HepG2 (cell line): ENCODE results near the gene PPP4C. TPM values are rescaled to one million over a fixed set of nuclear protein-coding genes. Genes with fewer than 3 reads are reported as not detected.

ENCODE experiments used
- FOXA1 ChIP-seq, 2 experiments: fragments of 450-650 bp in 1 of 2; sonication (generic) in 1 of 2; formaldehyde crosslinking in 1 of 2; IDR thresholded peaks; 2 replicates each; pipeline versions ENCODE4 v1.4.0 to v1.6.1; 2016 to 2020; ENCODE audit warnings: missing genetic modification reagents in 1 of 2
- GRHL1 ChIP-seq: sonication (generic); formaldehyde crosslinking; conservative IDR thresholded peaks from 2 replicates; pipeline ENCODE4 v1.8.0; 2022; ENCODE audit warnings: missing genetic modification reagents
- HCFC1 ChIP-seq: fragments of 150-350 bp; IDR thresholded peaks from 2 replicates; pipeline ENCODE4 v1.6.1; 2014; ENCODE audit warnings: low read depth, low read length
- HOXA9 ChIP-seq: sonication (generic); formaldehyde crosslinking; IDR thresholded peaks from 2 replicates; pipeline ENCODE4 v1.8.1; 2022; ENCODE audit warnings: missing genetic modification reagents, mild to moderate bottlenecking, moderate library complexity, borderline replicate concordance
- RARG ChIP-seq: sonication (generic); formaldehyde crosslinking; IDR thresholded peaks from 2 replicates; pipeline ENCODE4 v1.4.0; 2020; ENCODE audit warnings: low read depth, mild to moderate bottlenecking, missing genetic modification reagents
- RBM39 ChIP-seq: fragments of 200-400 bp; formaldehyde crosslinking; IDR thresholded peaks from one replicate; pipeline ENCODE4 v1.6.1; 2018; ENCODE audit warnings: antibody characterized with exemption, mild to moderate bottlenecking, low read depth, low read length; ENCODE audit not compliant: poor library complexity, severe bottlenecking
- RFX1 ChIP-seq: fragments of 450-650 bp; IDR thresholded peaks from 2 replicates; pipeline ENCODE4 v1.6.1; 2017
- STAT5B ChIP-seq: sonication (generic); formaldehyde crosslinking; IDR thresholded peaks from 2 replicates; pipeline ENCODE4 v1.4.0; 2020; ENCODE audit warnings: missing genetic modification reagents
- USF2 ChIP-seq, 2 experiments: sonication (generic) in 1 of 2; formaldehyde crosslinking in 1 of 2; IDR thresholded peaks; 2 replicates each; pipeline versions ENCODE4 v1.5.1 to v1.6.1; 2011 to 2020; ENCODE audit warnings: borderline replicate concordance in 1 of 2, low read depth in 1 of 2, low read length in 1 of 2, mild to moderate bottlenecking in 1 of 2, missing genetic modification reagents in 1 of 2, moderate library complexity in 1 of 2
- ZBTB20 ChIP-seq: sonication (generic); formaldehyde crosslinking; IDR thresholded peaks from 2 replicates; pipeline ENCODE4 v1.8.1; 2023; ENCODE audit warnings: missing genetic modification reagents, low read depth, mild to moderate bottlenecking, borderline replicate concordance
- ZFP62 ChIP-seq: sonication (generic); formaldehyde crosslinking; IDR thresholded peaks from 2 replicates; pipeline ENCODE4 v1.4.0; 2020; ENCODE audit warnings: missing genetic modification reagents
- ZNF354B ChIP-seq: sonication (generic); formaldehyde crosslinking; IDR thresholded peaks from 2 replicates; pipeline ENCODE4 v1.8.0; 2022; ENCODE audit warnings: mild to moderate bottlenecking, missing genetic modification reagents
- ZNF407 ChIP-seq: sonication (generic); formaldehyde crosslinking; IDR thresholded peaks from one replicate; pipeline ENCODE4 v1.5.1; 2020; ENCODE audit warnings: mild to moderate bottlenecking, missing genetic modification reagents; ENCODE audit errors: not compliant biosample characterization
- ZNF598 ChIP-seq: sonication (generic); formaldehyde crosslinking; IDR thresholded peaks from 2 replicates; pipeline ENCODE4 v1.5.1; 2020; ENCODE audit warnings: mild to moderate bottlenecking, missing genetic modification reagents, borderline replicate concordance
- ZNF766 ChIP-seq: sonication (generic); formaldehyde crosslinking; IDR thresholded peaks from 2 replicates; pipeline ENCODE4 v1.5.0; 2020; ENCODE audit warnings: missing genetic modification reagents, borderline replicate concordance
- polyA plus RNA-seq, 8 experiments: library from polyadenylated mRNA; depleted of rRNA in 3 of 8; stranded (reverse) in 7 of 8; unstranded in 1 of 8; fragments of >200 nt; fragmentation: Illumina TruSeq in 4 of 8; extraction: Trizol in 4 of 8; gene quantifications; 2 replicates each; pipeline versions ENCODE4 v1.2.1 to v1.2.3, GENCODE V29; 2011 to 2016; ENCODE audit warnings: low read depth in 4 of 8, missing spikeins in 1 of 8, mixed read lengths in 1 of 8; ENCODE audit not compliant: insufficient read depth in 1 of 8
- total RNA-seq, 5 experiments: library from RNA; depleted of rRNA; stranded (reverse); fragments of >200 nt; fragmentation: Illumina TruSeq; extraction: Trizol; gene quantifications; 2 replicates each; pipeline ENCODE4 v1.2.3, GENCODE V29; 2016; ENCODE audit warnings: low read depth in 1 of 5

The PPP4C gene
- total and polyA plus RNA-seq, 2 of the 13 experiments (the other 11 are each of a cell fraction or from before 2014, with no cell fraction given), result 176 to 220 TPM

GRCh38 chr16:30091474-30092372, 15.9 kb downstream of the PPP4C start, which contains the start of gene TBX6 (continued):
- TF ChIP-seq RBM39 (peak; percentile 32), HCFC1 (peak; percentile 100), ZNF598 (CRISPR knock-in tag) (peak; percentile 82; the same call in 1 of the 2 replicates), FOXA1 (IDR thresholded peaks at IDR 0.05) (no peak), FOXA1 (CRISPR knock-in tag; IDR thresholded peaks at IDR 0.05) (peak; percentile 48), ZNF354B (CRISPR knock-in tag) (no peak), USF2 (IDR thresholded peaks at IDR 0.05; ENCODE audit: low read depth, low read length) (no peak), USF2 (CRISPR knock-in tag; IDR thresholded peaks at IDR 0.05; ENCODE audit: borderline replicate concordance) (no peak), ZFP62 (CRISPR knock-in tag) (peak; percentile 99), GRHL1 (CRISPR knock-in tag) (no peak), STAT5B (CRISPR knock-in tag) (no peak; the same call in none of the 2 replicates), RFX1 (no peak), ZNF407 (CRISPR knock-in tag) (peak; percentile 34), RARG (0 out of 2 replicates have a peak, but pooled peaks have one; percentile 17), ZNF766 (CRISPR knock-in tag) (peak; percentile 78; the same call in 1 of the 2 replicates), ZBTB20 (CRISPR knock-in tag) (peak; percentile 46), HOXA9 (CRISPR knock-in tag) (no peak)
